ENCODE data around the gene SNX25. TPM values are rescaled to one million over a fixed set of nuclear protein-coding genes. Genes with fewer than 3 reads are reported as not detected.
"Not testable (repeated sequence)": the region's sequence is repeated elsewhere in the genome, so short reads cannot be mapped to it uniquely, and the experiment has no call there.

SNX25 gene
- total RNA-seq, 2 donors from 2014 or later, result 28.2 to 31.2 TPM

DNA sequence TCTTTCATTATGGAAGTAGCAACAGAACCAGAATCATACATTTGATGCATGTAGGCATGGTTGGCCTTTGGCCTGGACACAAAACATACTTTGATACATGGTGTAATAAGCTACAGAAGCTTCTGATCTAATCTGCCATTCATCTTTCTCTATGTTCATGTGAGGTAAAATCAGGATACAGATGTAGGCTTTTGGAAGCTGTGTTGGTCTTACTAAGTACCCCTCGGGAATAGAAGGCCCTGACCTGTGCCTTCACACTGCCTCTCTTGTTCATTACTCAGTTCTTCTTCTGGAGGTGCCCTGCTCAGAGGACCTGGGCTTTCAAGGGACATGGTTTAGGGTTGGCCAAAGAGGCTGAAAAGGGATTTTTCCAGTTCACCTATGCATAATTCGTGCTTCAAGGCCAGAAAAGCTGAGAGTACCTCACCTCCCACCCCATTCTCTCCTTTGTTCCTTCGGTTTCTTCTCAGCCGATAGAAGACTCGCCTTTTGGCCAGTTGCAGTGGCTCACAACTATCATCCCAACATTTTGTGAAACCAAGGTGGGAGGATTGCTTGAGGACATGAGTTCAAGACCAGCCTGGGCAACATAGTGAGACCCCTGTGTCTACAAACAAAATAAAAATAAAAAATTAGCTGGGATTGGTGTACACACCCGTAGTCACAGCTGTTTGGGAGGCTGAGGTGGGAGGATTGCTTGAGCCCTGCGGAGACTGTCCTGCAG, 25.9 kb downstream of the SNX25 start:
- no peak for ATAC-seq (replicated peaks)
- Mint-ChIP-seq H3K36me3 (ENCODE audit: low read depth) (no peaks in the 10 kb centered on the region), H3K9me3 (no peaks in the 10 kb centered on the region), H3K27me3 (no peaks in the 10 kb centered on the region), H3K4me3 (no peak overlapping the region), H3K27ac (no peak overlapping the region), H3K4me1 (peaks cover 22% of the 10 kb centered on the region)

DNA sequence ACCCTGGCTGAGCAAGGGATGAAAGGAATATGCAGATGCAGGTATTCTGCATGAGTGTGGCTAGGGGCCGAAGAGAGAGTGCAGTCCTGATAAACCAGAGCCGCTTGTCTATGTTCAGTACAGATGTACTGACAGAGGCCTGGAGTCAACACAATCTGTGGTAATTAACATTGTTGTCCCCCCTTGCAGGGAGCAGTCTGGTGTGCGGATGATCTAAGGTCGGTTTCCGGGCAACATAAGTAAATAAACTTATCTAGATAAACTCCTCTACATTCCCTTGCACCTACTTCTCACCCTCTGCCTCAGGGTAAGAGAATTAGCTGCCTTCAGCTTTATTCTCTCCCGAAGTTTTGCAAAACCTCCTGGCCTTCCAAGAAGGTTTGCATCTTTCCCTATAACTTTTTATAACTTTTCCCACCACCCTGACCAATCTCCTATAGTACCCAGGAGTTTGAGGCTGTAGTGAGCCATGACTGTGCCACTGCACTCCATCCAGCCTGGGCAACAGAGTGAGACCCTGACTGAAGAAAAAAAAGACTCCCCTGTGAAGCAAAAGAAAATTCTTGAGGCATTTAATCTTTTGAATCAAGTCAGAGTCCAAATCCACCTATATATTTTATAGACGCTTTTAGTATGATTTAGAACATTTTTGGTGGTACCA, 26.6 kb downstream of the SNX25 start:
- Mint-ChIP-seq H3K27ac (no peak overlapping the region), H3K9me3 (no peaks in the 10 kb centered on the region), H3K4me1 (peaks cover 22% of the 10 kb centered on the region), H3K4me3 (no peak overlapping the region), H3K27me3 (no peaks in the 10 kb centered on the region), H3K36me3 (ENCODE audit: low read depth) (no peaks in the 10 kb centered on the region)
- ATAC-seq (replicated peaks), result no peak

DNA sequence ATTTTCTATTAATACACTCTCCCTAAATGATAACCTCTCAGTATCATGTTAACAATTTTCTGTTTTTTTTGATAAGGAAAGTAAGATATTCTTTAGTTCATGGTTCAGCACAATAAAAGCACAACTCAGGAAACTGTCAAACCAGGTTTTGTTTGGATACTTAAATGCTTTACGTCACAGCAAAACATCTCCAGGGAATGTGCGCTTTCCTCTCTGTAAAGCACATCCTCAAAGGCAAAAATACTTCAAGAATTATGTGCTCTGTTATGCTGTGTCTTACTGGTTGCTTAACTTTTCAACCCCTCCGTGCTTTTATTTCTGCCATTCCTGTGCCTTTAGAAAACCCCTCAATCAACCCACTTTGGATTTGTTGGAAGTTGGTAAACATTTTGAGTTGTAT, 27.8 kb downstream of the SNX25 start:
- Mint-ChIP-seq H3K4me1 (peaks cover 16% of the 10 kb centered on the region), H3K36me3 (ENCODE audit: low read depth) (no peaks in the 10 kb centered on the region), H3K27ac (no peak overlapping the region), H3K4me3 (no peak overlapping the region), H3K27me3 (no peaks in the 10 kb centered on the region), H3K9me3 (no peaks in the 10 kb centered on the region)
- no peak for ATAC-seq (replicated peaks)

DNA sequence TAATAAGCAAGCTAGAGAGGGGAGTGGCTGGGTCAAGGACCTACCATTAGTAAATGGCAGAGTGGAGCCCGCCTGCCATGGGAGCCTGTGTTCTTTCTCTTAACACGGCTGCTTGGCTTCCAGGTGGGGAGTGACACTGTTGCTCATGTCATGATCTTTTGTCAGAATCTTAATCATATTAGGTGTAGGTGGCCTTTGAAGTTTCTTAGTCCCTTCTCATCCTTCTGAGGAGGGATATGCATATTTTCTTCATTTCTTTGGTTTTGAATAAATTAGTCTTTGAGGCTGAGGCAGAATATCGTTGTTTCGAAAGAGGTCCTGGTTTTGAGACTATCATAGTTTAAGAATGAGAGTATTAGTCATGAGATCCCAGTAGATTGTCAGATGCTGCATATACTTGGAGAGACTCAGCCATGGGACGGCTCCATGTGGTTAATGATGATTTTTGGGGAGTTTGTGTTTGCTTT, 28.9 kb downstream of the SNX25 start:
- Mint-ChIP-seq H3K27me3 (no peaks in the 10 kb centered on the region), H3K4me1 (peaks cover 9% of the 10 kb centered on the region), H3K36me3 (ENCODE audit: low read depth) (no peaks in the 10 kb centered on the region), H3K27ac (peak overlapping the region; percentile 76), H3K4me3 (peak overlapping the region; percentile 71), H3K9me3 (no peaks in the 10 kb centered on the region)
- peak; percentile 96 for ATAC-seq (replicated peaks)

DNA sequence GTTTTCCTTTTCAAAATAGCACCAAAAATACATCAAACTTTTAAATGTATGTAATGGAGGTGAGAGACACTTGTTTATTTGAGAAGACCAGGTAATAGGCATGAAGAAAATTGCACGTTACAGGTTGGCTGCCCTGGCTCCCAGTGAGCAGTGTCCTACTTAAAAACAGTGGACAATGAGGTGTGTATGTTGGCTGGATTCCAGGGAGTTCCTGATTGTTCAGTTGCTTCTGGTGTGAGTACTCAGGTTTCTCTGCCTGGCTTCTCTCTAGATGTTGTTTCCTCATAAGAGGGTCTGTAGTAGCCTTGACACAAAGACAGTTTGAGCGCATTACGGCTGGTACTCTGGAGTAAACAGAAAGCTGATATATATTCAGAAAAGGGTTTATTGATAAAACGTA, 29.4 kb downstream of the SNX25 start:
- H3K4me3 Mint-ChIP-seq, result peak overlapping the region; percentile 71
- H3K36me3 Mint-ChIP-seq (ENCODE audit: low read depth), result no peaks in the 10 kb centered on the region
- peaks cover 9% of the 10 kb centered on the region for H3K4me1 Mint-ChIP-seq
- ATAC-seq (replicated peaks), result no peak
- peak overlapping the region; percentile 76 for H3K27ac Mint-ChIP-seq
- H3K27me3 Mint-ChIP-seq, result no peaks in the 10 kb centered on the region
- H3K9me3 Mint-ChIP-seq, result no peaks in the 10 kb centered on the region

DNA sequence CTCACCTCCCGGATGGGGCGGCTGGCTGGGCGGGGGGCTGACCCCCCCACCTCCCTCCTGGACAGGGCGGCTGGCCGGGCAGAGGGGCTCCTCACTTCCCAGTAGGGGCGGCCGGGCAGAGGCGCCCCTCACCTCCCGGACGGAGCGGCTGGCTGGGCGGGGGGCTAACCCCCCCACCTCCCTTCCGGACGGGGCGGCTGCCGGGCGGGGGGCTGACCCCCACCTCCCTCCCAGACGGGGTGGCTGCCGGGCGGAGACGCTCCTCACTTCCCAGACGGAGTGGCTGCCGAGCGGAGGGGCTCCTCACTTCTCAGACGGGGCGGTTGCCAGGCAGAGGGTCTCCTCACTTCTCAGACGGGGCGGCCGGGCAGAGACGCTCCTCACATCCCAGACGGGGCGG, 31.1 kb downstream of the SNX25 start:
- H3K27me3 Mint-ChIP-seq; H3K36me3 Mint-ChIP-seq (ENCODE audit: low read depth); H3K4me1 Mint-ChIP-seq; H3K27ac Mint-ChIP-seq; H3K9me3 Mint-ChIP-seq; ATAC-seq (replicated peaks); H3K4me3 Mint-ChIP-seq: not testable (repeated sequence)

DNA sequence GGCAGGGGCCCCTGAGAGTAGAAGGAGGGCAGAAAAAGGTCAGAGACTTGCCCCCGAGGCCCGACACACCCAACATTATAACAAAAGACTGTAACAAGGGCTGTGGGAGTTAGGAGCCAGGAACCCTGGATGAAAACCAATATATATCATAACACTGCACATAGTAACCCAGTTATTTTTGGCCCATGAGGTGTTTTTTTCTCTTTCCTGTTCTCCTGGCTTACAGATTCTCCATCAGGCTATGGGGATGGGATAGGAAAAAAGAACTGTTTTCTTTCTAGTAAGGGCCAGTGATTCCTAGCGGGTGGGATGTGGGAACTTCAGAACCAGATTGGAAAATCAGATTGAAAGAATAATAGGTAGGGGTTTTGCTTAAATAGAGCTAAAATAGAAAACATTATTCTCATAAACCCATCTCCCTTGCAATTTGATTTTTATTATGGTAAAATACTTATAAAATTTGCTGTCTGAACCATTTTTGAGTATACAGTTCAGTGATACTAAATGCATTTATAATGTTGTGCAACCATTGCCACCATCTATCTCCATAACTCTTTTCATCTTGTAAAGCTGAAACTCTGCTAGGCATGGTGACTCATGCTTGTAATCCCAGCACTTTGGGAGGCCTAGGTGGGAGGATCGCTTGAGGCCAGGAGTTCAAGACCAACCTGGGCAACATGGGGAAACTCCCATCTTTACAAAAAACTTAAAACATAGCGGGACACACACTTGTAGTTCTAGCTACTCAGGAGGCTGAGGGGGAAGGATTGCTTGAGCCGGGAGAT, 33.5 kb downstream of the SNX25 start:
- no peaks in the 10 kb centered on the region for H3K9me3 Mint-ChIP-seq
- peaks cover 15% of the 10 kb centered on the region for H3K4me1 Mint-ChIP-seq
- peaks cover 10% of the 10 kb centered on the region for H3K36me3 Mint-ChIP-seq (ENCODE audit: low read depth)
- no peak overlapping the region for H3K4me3 Mint-ChIP-seq
- H3K27me3 Mint-ChIP-seq, result no peaks in the 10 kb centered on the region
- ATAC-seq (replicated peaks), result no peak
- no peak overlapping the region for H3K27ac Mint-ChIP-seq

DNA sequence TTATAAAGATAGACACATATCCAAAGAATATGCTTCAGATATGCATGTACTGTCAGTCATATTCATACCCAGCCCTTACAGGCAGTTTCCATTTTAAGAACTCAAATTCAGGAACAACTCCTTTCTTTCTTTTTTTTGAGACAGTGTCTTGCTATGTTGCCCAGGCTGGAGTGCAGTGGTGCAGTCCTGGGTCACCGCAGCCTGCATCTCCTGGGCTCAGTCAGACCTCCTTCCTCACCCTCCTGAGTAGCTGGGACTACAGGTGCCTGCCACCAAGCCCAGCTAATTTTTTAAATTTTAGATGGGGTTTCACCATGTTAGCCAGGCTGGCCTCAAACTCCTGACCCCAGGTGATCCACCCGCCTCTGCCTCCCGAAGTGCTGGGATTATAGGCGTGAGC, 34.5 kb downstream of the SNX25 start:
- H3K36me3 Mint-ChIP-seq (ENCODE audit: low read depth), result peaks cover 10% of the 10 kb centered on the region
- H3K4me3 Mint-ChIP-seq, result no peak overlapping the region
- no peak overlapping the region for H3K27ac Mint-ChIP-seq
- H3K27me3 Mint-ChIP-seq, result no peaks in the 10 kb centered on the region
- H3K4me1 Mint-ChIP-seq, result peaks cover 7% of the 10 kb centered on the region
- no peak for ATAC-seq (replicated peaks)
- no peaks in the 10 kb centered on the region for H3K9me3 Mint-ChIP-seq

DNA sequence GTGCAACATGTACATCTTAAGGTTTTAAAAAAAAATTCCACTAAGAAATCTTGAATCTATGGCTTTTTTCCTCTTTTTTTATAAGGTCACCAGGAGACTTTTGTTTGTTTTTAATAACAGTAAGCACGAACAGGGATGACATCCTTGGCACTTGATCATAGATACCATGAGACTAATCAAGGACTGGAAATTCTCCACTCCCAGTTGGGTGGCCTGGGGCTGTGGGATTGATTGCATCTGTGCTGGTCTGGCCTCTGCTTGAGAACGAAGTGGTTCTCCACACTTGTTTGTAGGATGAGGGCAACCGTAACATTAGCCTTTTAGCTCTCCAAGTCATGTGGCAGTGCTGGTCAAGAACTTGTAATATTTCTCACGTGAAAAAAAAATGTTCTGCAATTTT, 35.4 kb downstream of the SNX25 start:
- no peak overlapping the region for H3K4me3 Mint-ChIP-seq
- peaks cover 10% of the 10 kb centered on the region for H3K36me3 Mint-ChIP-seq (ENCODE audit: low read depth)
- H3K9me3 Mint-ChIP-seq, result no peaks in the 10 kb centered on the region
- H3K4me1 Mint-ChIP-seq, result peaks cover 7% of the 10 kb centered on the region
- H3K27ac Mint-ChIP-seq, result no peak overlapping the region
- no peak for ATAC-seq (replicated peaks)
- H3K27me3 Mint-ChIP-seq, result no peaks in the 10 kb centered on the region

DNA sequence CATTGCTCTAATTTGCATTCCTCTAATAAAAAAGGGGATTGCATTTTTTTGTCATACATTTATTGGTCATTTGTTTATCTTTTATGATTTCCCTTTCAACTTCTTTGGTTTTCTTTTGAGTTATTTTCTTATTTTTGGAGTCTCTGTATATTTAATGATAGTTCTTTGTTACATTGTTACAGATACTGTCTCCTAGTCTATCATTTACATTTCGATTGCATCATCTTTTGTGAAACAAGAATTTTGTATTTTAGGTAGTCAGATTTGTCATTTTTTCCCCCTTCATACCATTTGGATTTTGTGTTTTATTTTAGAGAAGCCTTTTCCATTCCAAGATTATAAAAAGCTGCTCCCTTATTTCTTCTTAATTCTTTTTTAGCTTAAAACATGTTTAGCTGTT, 37.1 kb downstream of the SNX25 start:
- H3K36me3 Mint-ChIP-seq (ENCODE audit: low read depth), result peaks cover 10% of the 10 kb centered on the region
- peak overlapping the region; percentile 27 for H3K4me3 Mint-ChIP-seq
- peak overlapping the region; percentile 66 for H3K27ac Mint-ChIP-seq
- ATAC-seq (replicated peaks), result no peak
- H3K4me1 Mint-ChIP-seq, result peaks cover 11% of the 10 kb centered on the region
- H3K9me3 Mint-ChIP-seq, result no peaks in the 10 kb centered on the region
- H3K27me3 Mint-ChIP-seq, result no peaks in the 10 kb centered on the region

DNA sequence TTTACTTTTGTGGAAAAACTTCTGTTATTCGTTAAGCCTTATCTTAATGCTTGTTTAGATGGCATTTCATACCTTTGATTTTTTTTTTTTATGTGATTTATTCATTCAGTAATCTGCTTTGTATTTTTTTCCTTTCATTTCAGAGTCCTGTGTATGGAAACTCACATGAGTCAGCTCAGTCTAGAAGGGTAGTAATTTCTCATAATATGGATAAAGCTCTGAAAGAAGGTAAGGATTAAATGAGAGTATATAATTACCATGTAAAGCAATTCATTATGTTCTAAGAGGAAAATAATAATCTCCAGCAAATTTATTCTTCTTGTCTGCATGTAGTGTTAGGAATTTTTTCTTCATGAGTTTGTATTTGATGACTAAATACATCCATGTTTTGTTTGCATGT, 37.8 kb downstream of the SNX25 start:
- Mint-ChIP-seq H3K4me1 (peaks cover 15% of the 10 kb centered on the region), H3K9me3 (no peaks in the 10 kb centered on the region), H3K4me3 (peak overlapping the region; percentile 27), H3K27me3 (no peaks in the 10 kb centered on the region), H3K36me3 (ENCODE audit: low read depth) (peaks cover 10% of the 10 kb centered on the region), H3K27ac (peak overlapping the region; percentile 66)
- peak; percentile 76 for ATAC-seq (replicated peaks)

DNA sequence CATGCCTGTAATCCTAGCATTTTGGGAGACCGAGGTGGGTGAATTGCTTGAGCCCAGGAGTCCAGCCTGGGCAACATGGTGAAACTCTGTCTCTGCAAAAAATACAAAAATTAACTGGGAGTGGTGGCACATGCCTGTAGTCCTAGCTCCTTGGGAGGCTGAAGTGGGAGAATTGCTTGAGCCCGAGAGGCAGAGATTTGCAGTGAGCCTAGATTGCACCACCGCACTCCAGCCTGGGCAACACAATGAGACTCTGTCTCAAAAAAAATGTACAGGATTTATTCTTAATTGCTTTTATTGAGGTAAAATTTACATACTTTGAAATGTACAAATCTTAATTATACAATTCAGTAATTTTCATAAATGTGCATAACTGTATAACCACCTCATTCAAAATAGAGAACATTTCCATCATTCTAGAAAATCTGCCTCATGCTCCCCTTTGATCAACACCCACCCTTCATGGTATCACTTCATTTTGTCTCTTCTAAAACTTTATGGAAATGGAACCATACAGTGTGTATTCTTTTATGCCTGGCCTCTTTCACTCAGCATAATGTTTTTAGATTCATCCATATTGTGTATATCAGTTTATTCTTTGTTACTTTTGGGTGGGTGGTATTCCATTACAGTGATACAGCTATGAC, 39.1 kb downstream of the SNX25 start:
- Mint-ChIP-seq H3K27ac (no peak overlapping the region), H3K36me3 (ENCODE audit: low read depth) (peaks cover 10% of the 10 kb centered on the region), H3K27me3 (no peaks in the 10 kb centered on the region), H3K4me3 (no peak overlapping the region), H3K9me3 (no peaks in the 10 kb centered on the region), H3K4me1 (peaks cover 16% of the 10 kb centered on the region)
- no peak for ATAC-seq (replicated peaks)

DNA sequence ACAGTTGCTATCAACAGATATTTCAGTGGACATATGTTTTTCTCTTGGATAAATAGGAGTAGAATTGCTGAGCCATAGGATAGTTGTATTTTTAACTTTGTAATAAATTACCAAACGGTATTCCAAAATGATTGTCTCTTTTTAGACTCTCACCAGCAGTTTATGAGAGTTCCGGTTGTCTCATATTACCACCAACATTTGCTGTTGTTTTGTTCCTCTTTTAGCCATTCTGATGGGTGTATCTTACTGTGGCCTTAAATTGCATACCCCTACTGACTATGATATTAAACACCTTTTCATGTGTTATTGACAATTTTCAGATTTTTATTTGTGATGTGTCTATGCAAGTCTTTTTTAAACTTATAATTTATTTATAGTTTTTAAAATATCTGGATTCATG, 39.7 kb downstream of the SNX25 start:
- Mint-ChIP-seq H3K27me3 (no peaks in the 10 kb centered on the region), H3K36me3 (ENCODE audit: low read depth) (peaks cover 13% of the 10 kb centered on the region), H3K27ac (no peak overlapping the region), H3K9me3 (no peaks in the 10 kb centered on the region), H3K4me1 (peaks cover 22% of the 10 kb centered on the region), H3K4me3 (no peak overlapping the region)
- ATAC-seq (replicated peaks), result no peak

DNA sequence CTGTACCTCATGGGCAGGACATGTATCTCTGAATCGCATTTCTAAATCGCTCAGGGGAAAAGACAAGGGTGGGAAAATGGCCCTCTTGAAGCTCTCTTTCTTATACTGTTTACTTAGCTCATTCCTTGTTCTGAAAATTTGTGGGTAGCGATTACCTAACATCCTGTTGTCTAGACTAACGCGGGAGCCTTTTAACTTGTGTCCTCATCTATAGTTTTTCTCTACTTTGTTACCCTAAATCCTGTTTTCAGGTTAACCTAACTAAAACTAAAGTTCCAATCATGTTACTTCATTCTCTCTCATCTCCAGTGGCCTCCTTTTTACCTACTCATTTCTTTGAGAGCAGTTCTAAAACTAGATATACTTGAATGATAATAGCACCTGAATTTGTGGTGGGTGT, 45.0 kb downstream of the SNX25 start:
- ATAC-seq (replicated peaks), result peak; percentile 44
- Mint-ChIP-seq H3K4me1 (peaks cover 27% of the 10 kb centered on the region), H3K4me3 (peak overlapping the region; percentile 62), H3K27ac (peak overlapping the region; percentile 77), H3K27me3 (no peaks in the 10 kb centered on the region), H3K9me3 (no peaks in the 10 kb centered on the region), H3K36me3 (ENCODE audit: low read depth) (peaks cover 8% of the 10 kb centered on the region)
